Measurements from ENCODE around the gene SIGLEC8. TPM values are rescaled to one million over a fixed set of nuclear protein-coding genes. Genes with fewer than 3 reads are reported as not detected.

The SIGLEC8 gene
- total RNA-seq (2012; rRNA removed) (not detected in 2 replicates), polyA plus RNA-seq (2012; rRNA removed) (not detected in 2 replicates), Bru-seq, nascent RNA (not detected), BruChase-seq, experiment 1, labeled RNA remaining after a 6-hour chase (not detected), BruChase-seq, experiment 2, labeled RNA remaining after a 2-hour chase (not detected)
- not detected in 2 replicates for polyA plus RNA-seq (2012; cell fraction: cytosol; rRNA removed)
- polyA plus RNA-seq (2012; cell fraction: nucleus; rRNA removed; ENCODE audit: low replicate concordance) = not detected in 2 replicates
- long read RNA-seq = 0 reads

DNA sequence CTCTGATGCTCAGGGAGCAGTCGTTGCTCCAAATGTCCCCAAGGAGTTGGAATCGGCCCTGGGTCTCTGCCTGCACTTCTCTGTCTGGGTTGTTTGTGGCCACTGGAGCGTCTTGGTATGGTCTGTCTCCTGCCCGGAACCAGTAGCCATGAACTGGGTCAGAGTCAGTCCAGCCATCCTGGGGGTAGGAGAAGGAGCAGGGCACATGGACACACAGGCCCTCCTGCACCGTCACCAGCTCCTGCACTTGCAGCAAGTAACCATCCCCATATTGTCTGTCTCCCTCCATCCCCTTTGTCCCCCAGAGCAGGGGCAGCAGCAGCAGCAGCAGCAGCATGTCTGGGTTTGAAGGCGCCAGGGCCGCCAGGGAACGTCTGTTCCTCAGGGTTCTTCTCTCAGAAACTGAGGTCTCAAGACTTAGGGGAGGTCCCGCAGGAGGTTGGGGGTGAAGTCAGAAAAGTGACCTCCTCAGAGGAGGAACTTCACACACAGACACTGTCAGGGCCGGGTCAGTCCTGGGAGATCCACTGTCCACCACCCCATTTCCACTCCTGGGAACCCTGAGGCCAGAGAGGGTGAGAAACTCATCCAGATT lies at the start of gene SIGLEC8:
TSS of gene SIGLEC8 (minus strand) at position 404 of the 595 bp plus-strand sequence. CDS start at position 337, 67 bp downstream.
- DNase-seq (no peak), ATAC-seq (ENCODE audit: low read depth) (no peak)
- H3K4me3 ChIP-seq (ENCODE audit: insufficient read depth, low read depth, low read length) = no peak within 1 kb of the TSS
- intact Hi-C loops (cut with micrococcal nuclease) (no loop called here), dilution Hi-C loops (cut with HindIII; ENCODE audit: low sequenced_read_pairs, unreplicated experiment) (no loop called here), in situ Hi-C loops (cut with MboI; ENCODE audit: low sequenced_read_pairs) (no loop called here)
- no peak within 1 kb of the TSS for H3K23ac ChIP-seq (ENCODE audit: low read depth, low read length)
- POLR2A ChIA-PET (ENCODE audit: unreplicated experiment) = no interaction called here
- H4K8ac ChIP-seq (ENCODE audit: low read depth in 2 of 2, low read length in 2 of 2) = no peak within 1 kb of the TSS
- peaks cover 2% of the 10 kb centered on the region; the same call in 1 of the 2 replicates for H3K9me3 ChIP-seq (ENCODE audit: control insufficient read depth, insufficient read depth, low read length)
- H4K20me1 ChIP-seq (ENCODE audit: insufficient read depth, low read length) = no peaks in the 10 kb centered on the region
- CTCF ChIA-PET = no interaction called here
- TF ChIP-seq CHD1 (IDR thresholded peaks at IDR 0.05; ENCODE audit: low read depth, low read length) (no peak), MXI1 (IDR thresholded peaks at IDR 0.05; ENCODE audit: borderline replicate concordance, low read depth, low read length) (no peak), NFE2L2 (IDR thresholded peaks at IDR 0.05; ENCODE audit: low read depth, low read length) (no peak), MAFK (IDR thresholded peaks at IDR 0.05; ENCODE audit: low read depth, low read length) (no peak), RAD21 (IDR thresholded peaks at IDR 0.05; ENCODE audit: low read length) (no peak), CEBPB (IDR thresholded peaks at IDR 0.05; ENCODE audit: low read depth, low read length) (no peak), MAZ (IDR thresholded peaks at IDR 0.05; ENCODE audit: borderline replicate concordance, low read depth, low read length) (no peak), SMC3 (IDR thresholded peaks at IDR 0.05; ENCODE audit: low read depth, low read length) (no peak), POLR2A (IDR thresholded peaks at IDR 0.05; ENCODE audit: low read depth, low read length) (no peak)
- TF ChIP-seq, protein P1, sequence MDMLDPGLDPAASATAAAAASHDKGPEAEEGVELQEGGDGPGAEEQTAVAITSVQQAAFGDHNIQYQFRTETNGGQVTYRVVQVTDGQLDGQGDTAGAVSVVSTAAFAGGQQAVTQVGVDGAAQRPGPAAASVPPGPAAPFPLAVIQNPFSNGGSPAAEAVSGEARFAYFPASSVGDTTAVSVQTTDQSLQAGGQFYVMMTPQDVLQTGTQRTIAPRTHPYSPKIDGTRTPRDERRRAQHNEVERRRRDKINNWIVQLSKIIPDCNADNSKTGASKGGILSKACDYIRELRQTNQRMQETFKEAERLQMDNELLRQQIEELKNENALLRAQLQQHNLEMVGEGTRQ (IDR thresholded peaks at IDR 0.05; ENCODE audit: low read depth, low read length) = no peak
- no peaks in the 10 kb centered on the region for H3K27me3 ChIP-seq (ENCODE audit: control insufficient read depth, insufficient read depth, low read length)
- H2AK9ac ChIP-seq (replicated peaks; ENCODE audit: low read depth, low read length, poor library complexity) = no peak within 1 kb of the TSS
- H3K27ac ChIP-seq (ENCODE audit: insufficient read depth, low read length) = no peak within 1 kb of the TSS
- H3K36me3 ChIP-seq (ENCODE audit: control insufficient read depth, insufficient read depth, low read length) = no peaks in the 10 kb centered on the region
- no TSS peak for BruUV-seq (replicated peaks)
- no peak within 1 kb of the TSS for H3K4me2 ChIP-seq (ENCODE audit: low read depth, low read length)
- no peak within 1 kb of the TSS for H3K18ac ChIP-seq (ENCODE audit: low read depth, low read length)
- no peak within 1 kb of the TSS for H4K5ac ChIP-seq (ENCODE audit: low read depth, low read length)
- no peak within 1 kb of the TSS for H3K56ac ChIP-seq (ENCODE audit: extremely low read depth, insufficient read depth, low read length)
- no peak within 1 kb of the TSS for H3K4ac ChIP-seq (ENCODE audit: low read depth, low read length)
- no peaks in the 10 kb centered on the region for H3K9me1 ChIP-seq (ENCODE audit: insufficient read depth, low read length)
- H3K4me1 ChIP-seq (ENCODE audit: control insufficient read depth, insufficient read depth, low read length) = no peaks in the 10 kb centered on the region
- no peak within 1 kb of the TSS for H2BK15ac ChIP-seq (ENCODE audit: low read depth, low read length)
- H3K14ac ChIP-seq (replicated peaks; ENCODE audit: low read depth, low read length) = no peak within 1 kb of the TSS
- no CpG with 5 or more reads among the region's 10 CpGs for WGBS, 2 experiments (ENCODE audit: extremely low coverage in 2 of 2, insufficient read length in 1 of 2)
- no peak within 1 kb of the TSS for H2BK120ac ChIP-seq (ENCODE audit: low read depth, low read length)
- no peak within 1 kb of the TSS for H2AK5ac ChIP-seq (ENCODE audit: low read depth, low read length)
- no peak within 1 kb of the TSS for H4K91ac ChIP-seq (ENCODE audit: insufficient read depth, low read depth, low read length)
- H2BK20ac ChIP-seq (ENCODE audit: low read depth, low read length) = no peak within 1 kb of the TSS
- H2BK5ac ChIP-seq (ENCODE audit: low read depth, low read length, poor library complexity, severe bottlenecking) = no peak within 1 kb of the TSS
- H3K79me1 ChIP-seq (ENCODE audit: low read depth in 1 of 2, low read length in 2 of 2) = no peaks in the 10 kb centered on the region
- no peak within 1 kb of the TSS for H2AFZ ChIP-seq (replicated peaks; ENCODE audit: low read length, poor library complexity)
- no peak within 1 kb of the TSS for H3K9ac ChIP-seq (ENCODE audit: low read depth, low read length)

All from IMR-90 (cell line).